A549 (cell line): ENCODE results near the gene SEC22A.

Experiments used
- CBX8 ChIP-seq: fragments of 200-600 bp; sonication (generic); IDR thresholded peaks from 2 replicates; pipeline ENCODE4 v1.6.1; 2016
- MAFK ChIP-seq: fragments of 450-650 bp; IDR thresholded peaks from 2 replicates; pipeline ENCODE4 v1.6.1; 2014; ENCODE audit not compliant: partially characterized antibody
- MYC ChIP-seq: IDR thresholded peaks from 2 replicates; pipeline ENCODE4 v1.6.1; 2012; ENCODE audit warnings: mild to moderate bottlenecking, inconsistent platforms, low read length, improper control_type of control experiment, borderline replicate concordance
- POLR2A ChIP-seq: IDR thresholded peaks from 2 replicates; pipeline ENCODE4 v1.6.1; 2012; ENCODE audit warnings: mild to moderate bottlenecking, low read length
- RAD21 ChIP-seq, 2 experiments: fragments of >200 bp in 1 of 2; sonication (Bioruptor Twin) in 1 of 2; formaldehyde crosslinking in 1 of 2; IDR thresholded peaks in 1 of 2; conservative IDR thresholded peaks in 1 of 2; 2 replicates in 1 of 2; 3 replicates in 1 of 2; pipeline ENCODE4 v1.6.1; 2012 to 2018; ENCODE audit warnings: inconsistent platforms in 1 of 2
- RFX5 ChIP-seq: fragments of 450-650 bp; IDR thresholded peaks from 2 replicates; pipeline ENCODE4 v1.7.1; 2014; ENCODE audit warnings: antibody characterized with exemption, mild to moderate bottlenecking, moderate library complexity
- TP53 ChIP-seq: fragments of 250-450 bp; sonication (Bioruptor Pico); IDR thresholded peaks from 2 replicates; pipeline ENCODE4 v1.5.0; 2021; ENCODE audit warnings: mild to moderate bottlenecking, moderate library complexity
- TF ChIP-seq, protein P1 (sequence below): fragments of >200 bp; sonication (Bioruptor Twin); formaldehyde crosslinking; IDR thresholded peaks from 3 replicates; pipeline ENCODE4 v1.5.1; 2016
- TF ChIP-seq, protein P2 (sequence below): fragments of 200-600 bp; sonication (generic); IDR thresholded peaks from 2 replicates; pipeline ENCODE4 v1.6.1; 2016; ENCODE audit warnings: antibody characterized with exemption, mild to moderate bottlenecking, moderate library complexity

DNA sequence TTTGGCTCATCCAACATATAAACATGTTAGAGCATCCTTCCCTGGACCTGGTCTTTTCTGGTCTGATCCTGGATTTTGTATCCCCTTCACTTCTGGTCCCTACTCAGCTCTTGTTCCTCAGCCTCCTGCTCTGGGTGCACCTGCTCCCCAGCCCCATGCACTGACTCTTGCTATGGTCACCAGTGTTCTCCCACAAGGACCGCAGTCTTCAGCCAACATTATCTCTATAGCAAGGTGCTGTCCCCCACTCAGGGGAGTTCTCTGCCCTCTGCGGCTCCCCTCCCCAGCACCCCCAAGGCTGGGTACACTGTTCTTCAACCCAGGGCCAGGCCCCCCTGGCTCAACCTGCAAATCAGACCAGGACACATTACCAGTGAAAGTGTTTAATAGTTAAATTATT lies 80.2 kb downstream of the SEC22A start:
- TF ChIP-seq, protein P1, sequence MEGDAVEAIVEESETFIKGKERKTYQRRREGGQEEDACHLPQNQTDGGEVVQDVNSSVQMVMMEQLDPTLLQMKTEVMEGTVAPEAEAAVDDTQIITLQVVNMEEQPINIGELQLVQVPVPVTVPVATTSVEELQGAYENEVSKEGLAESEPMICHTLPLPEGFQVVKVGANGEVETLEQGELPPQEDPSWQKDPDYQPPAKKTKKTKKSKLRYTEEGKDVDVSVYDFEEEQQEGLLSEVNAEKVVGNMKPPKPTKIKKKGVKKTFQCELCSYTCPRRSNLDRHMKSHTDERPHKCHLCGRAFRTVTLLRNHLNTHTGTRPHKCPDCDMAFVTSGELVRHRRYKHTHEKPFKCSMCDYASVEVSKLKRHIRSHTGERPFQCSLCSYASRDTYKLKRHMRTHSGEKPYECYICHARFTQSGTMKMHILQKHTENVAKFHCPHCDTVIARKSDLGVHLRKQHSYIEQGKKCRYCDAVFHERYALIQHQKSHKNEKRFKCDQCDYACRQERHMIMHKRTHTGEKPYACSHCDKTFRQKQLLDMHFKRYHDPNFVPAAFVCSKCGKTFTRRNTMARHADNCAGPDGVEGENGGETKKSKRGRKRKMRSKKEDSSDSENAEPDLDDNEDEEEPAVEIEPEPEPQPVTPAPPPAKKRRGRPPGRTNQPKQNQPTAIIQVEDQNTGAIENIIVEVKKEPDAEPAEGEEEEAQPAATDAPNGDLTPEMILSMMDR = no peak
- TF ChIP-seq MAFK = no peak
- no peak for TF ChIP-seq CBX8
- TF ChIP-seq, protein P2, sequence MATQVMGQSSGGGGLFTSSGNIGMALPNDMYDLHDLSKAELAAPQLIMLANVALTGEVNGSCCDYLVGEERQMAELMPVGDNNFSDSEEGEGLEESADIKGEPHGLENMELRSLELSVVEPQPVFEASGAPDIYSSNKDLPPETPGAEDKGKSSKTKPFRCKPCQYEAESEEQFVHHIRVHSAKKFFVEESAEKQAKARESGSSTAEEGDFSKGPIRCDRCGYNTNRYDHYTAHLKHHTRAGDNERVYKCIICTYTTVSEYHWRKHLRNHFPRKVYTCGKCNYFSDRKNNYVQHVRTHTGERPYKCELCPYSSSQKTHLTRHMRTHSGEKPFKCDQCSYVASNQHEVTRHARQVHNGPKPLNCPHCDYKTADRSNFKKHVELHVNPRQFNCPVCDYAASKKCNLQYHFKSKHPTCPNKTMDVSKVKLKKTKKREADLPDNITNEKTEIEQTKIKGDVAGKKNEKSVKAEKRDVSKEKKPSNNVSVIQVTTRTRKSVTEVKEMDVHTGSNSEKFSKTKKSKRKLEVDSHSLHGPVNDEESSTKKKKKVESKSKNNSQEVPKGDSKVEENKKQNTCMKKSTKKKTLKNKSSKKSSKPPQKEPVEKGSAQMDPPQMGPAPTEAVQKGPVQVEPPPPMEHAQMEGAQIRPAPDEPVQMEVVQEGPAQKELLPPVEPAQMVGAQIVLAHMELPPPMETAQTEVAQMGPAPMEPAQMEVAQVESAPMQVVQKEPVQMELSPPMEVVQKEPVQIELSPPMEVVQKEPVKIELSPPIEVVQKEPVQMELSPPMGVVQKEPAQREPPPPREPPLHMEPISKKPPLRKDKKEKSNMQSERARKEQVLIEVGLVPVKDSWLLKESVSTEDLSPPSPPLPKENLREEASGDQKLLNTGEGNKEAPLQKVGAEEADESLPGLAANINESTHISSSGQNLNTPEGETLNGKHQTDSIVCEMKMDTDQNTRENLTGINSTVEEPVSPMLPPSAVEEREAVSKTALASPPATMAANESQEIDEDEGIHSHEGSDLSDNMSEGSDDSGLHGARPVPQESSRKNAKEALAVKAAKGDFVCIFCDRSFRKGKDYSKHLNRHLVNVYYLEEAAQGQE = no peak
- no peak for TF ChIP-seq RFX5
- TF ChIP-seq RAD21 (conservative IDR thresholded peaks at IDR 0.05 in 1 of 2, IDR thresholded peaks at IDR 0.05 in 1 of 2) = no peak
- TF ChIP-seq TP53 (CRISPR knock-in tag) = no peak
- TF ChIP-seq POLR2A = no peak
- no peak for TF ChIP-seq MYC
